H1 (cell line): ENCODE results near the gene NDUFAB1. TPM values are rescaled to one million over a fixed set of nuclear protein-coding genes. Genes with fewer than 3 reads are reported as not detected.

ENCODE experiments used
- CTCF ChIA-PET: fragments of 300-600 bp; sonication (Branson Sonifier 250); formaldehyde crosslinking; loops from one replicate; lab custom pipeline; 2021; ENCODE audit not compliant: partially characterized antibody; lab: Charles Lee
- POLR2A ChIA-PET: fragments of 300-600 bp; sonication (Branson Sonifier 250); formaldehyde crosslinking; loops from one replicate; lab custom pipeline; 2021; ENCODE audit warnings: inconsistent platforms; ENCODE audit not compliant: partially characterized antibody; lab: Charles Lee
- DNase-seq, 2 experiments: peaks; one replicate each; pipeline versions ENCODE4 v3.0.0 to v3.0.0-alpha.2; 2010 to 2022; ENCODE audit warnings: low spot score in 2 of 2, low read depth in 1 of 2, mixed read lengths in 1 of 2
- FAIRE-seq: peaks from 2 replicates; lab custom pipeline; 2011; peaks lifted over from hg19 to GRCh38; lab: Jason Lieb, UNC
- H2AFZ ChIP-seq: 2 replicates; pipeline ENCODE4 v1.8.1; 2012; ENCODE audit warnings: low read length, inconsistent platforms
- H2AK5ac ChIP-seq: 2 replicates; pipeline ENCODE4 v1.6.1; 2013; ENCODE audit warnings: low read depth, low read length
- H2BK120ac ChIP-seq: replicated peaks from 2 replicates; pipeline ENCODE3; 2013; ENCODE audit warnings: low read depth, low read length, inconsistent platforms
- H2BK12ac ChIP-seq: 2 replicates; pipeline ENCODE4 v1.6.1; 2013; ENCODE audit warnings: low read depth, low read length
- H2BK15ac ChIP-seq: 2 replicates; pipeline ENCODE4 v1.6.1; 2013; ENCODE audit warnings: low read length
- H2BK20ac ChIP-seq: 2 replicates; pipeline ENCODE4 v1.6.1; 2013; ENCODE audit warnings: low read length
- H2BK5ac ChIP-seq: 2 replicates; pipeline ENCODE4 v1.6.1; 2013; ENCODE audit warnings: low read depth, low read length
- H3K14ac ChIP-seq: 2 replicates; pipeline ENCODE4 v1.6.1; 2013; ENCODE audit warnings: inconsistent platforms; ENCODE audit not compliant: insufficient read length
- H3K18ac ChIP-seq: 2 replicates; pipeline ENCODE4 v1.6.1; 2013; ENCODE audit warnings: low read length; ENCODE audit errors: extremely low read depth
- H3K23ac ChIP-seq: 2 replicates; pipeline ENCODE4 v1.6.1; 2013; ENCODE audit warnings: inconsistent platforms; ENCODE audit not compliant: insufficient read length
- H3K23me2 ChIP-seq: 2 replicates; pipeline ENCODE4 v1.6.1; 2013; ENCODE audit warnings: low read depth, low read length
- H3K27ac ChIP-seq: 2 replicates; pipeline ENCODE4 v1.6.1; 2011; ENCODE audit warnings: low read depth, low read length, inconsistent platforms
- H3K27me3 ChIP-seq, 4 experiments: replicated peaks in 1 of 4; 1 replicate in 1 of 4; 2 replicates in 3 of 4; pipeline versions ENCODE4 v1.6.1 to v1.8.1; 2011 to 2013; ENCODE audit warnings: low read length in 3 of 4, mild to moderate bottlenecking in 3 of 4, inconsistent platforms in 2 of 4, mixed read lengths in 2 of 4, moderate library complexity in 1 of 4; ENCODE audit not compliant: control insufficient read depth in 3 of 4, insufficient read depth in 3 of 4; ENCODE audit errors: extremely low read depth in 1 of 4
- H3K36me3 ChIP-seq, 4 experiments: 2 replicates each; pipeline versions ENCODE4 v1.6.1 to v1.8.1; 2011 to 2013; ENCODE audit warnings: mild to moderate bottlenecking in 4 of 4, low read length in 3 of 4, moderate library complexity in 2 of 4, control low read depth in 1 of 4, inconsistent platforms in 1 of 4; ENCODE audit not compliant: insufficient read depth in 4 of 4, control insufficient read depth in 2 of 4
- H3K4ac ChIP-seq: replicated peaks from 2 replicates; pipeline ENCODE3; 2013; ENCODE audit warnings: low read length, low read depth, mixed read lengths, inconsistent platforms; ENCODE audit not compliant: insufficient read length
- H3K4me1 ChIP-seq, 4 experiments: replicated peaks in 1 of 4; 1 replicate in 1 of 4; 2 replicates in 3 of 4; pipeline versions ENCODE4 v1.6.1 to v1.8.1; 2011 to 2013; ENCODE audit warnings: low read length in 3 of 4, inconsistent platforms in 2 of 4, mixed read lengths in 1 of 4; ENCODE audit not compliant: insufficient read depth in 4 of 4, control insufficient read depth in 3 of 4
- H3K4me2 ChIP-seq, 2 experiments: 2 replicates each; pipeline versions ENCODE4 v1.6.1 to v1.8.1; 2011 to 2013; ENCODE audit warnings: low read depth in 2 of 2, low read length in 2 of 2, control low read depth in 1 of 2, inconsistent platforms in 1 of 2, mild to moderate bottlenecking in 1 of 2; ENCODE audit not compliant: insufficient read depth in 1 of 2
- H3K4me3 ChIP-seq, 4 experiments: fragments of 200-600, 300-600 bp in 1 of 4; sonication (generic), shearing (Covaris generic), sonication (Bioruptor Twin) in 1 of 4; 2 replicates each; pipeline versions ENCODE4 v1.5.1 to v1.8.1; 2011 to 2016; ENCODE audit warnings: low read length in 4 of 4, low read depth in 3 of 4, control low read depth in 2 of 4, inconsistent platforms in 2 of 4, mild to moderate bottlenecking in 2 of 4, mixed read lengths in 1 of 4, moderate library complexity in 1 of 4; ENCODE audit not compliant: insufficient read depth in 2 of 4; ENCODE audit errors: extremely low read depth in 1 of 4
- H3K56ac ChIP-seq: replicated peaks from 2 replicates; pipeline ENCODE3; 2013; ENCODE audit warnings: low read depth, mild to moderate bottlenecking, mixed read lengths, low read length, inconsistent platforms; ENCODE audit not compliant: insufficient read length
- H3K79me1 ChIP-seq: 2 replicates; pipeline ENCODE4 v1.6.1; 2013; ENCODE audit warnings: low read depth, low read length, control low read depth
- H3K79me2 ChIP-seq, 2 experiments: 2 replicates each; pipeline versions ENCODE4 v1.6.1 to v1.8.1; 2012 to 2013; ENCODE audit warnings: low read length in 2 of 2, mild to moderate bottlenecking in 2 of 2, inconsistent platforms in 1 of 2; ENCODE audit not compliant: insufficient read depth in 2 of 2, control insufficient read depth in 1 of 2
- H3K9ac ChIP-seq, 4 experiments: replicated peaks in 1 of 4; 1 replicate in 1 of 4; 2 replicates in 3 of 4; pipeline versions ENCODE4 v1.6.1 to v1.8.1; 2011 to 2013; ENCODE audit warnings: low read depth in 3 of 4, low read length in 3 of 4, control low read depth in 2 of 4, mild to moderate bottlenecking in 2 of 4, moderate library complexity in 2 of 4, inconsistent platforms in 1 of 4; ENCODE audit errors: extremely low read depth in 1 of 4
- H3K9me3 ChIP-seq, 2 experiments: 2 replicates each; pipeline versions ENCODE4 v1.6.1 to v1.8.1; 2012 to 2013; ENCODE audit warnings: mild to moderate bottlenecking in 2 of 2, moderate library complexity in 2 of 2, control low read depth in 1 of 2, inconsistent platforms in 1 of 2, low read depth in 1 of 2, low read length in 1 of 2, mixed read lengths in 1 of 2; ENCODE audit not compliant: insufficient read depth in 2 of 2
- H4K20me1 ChIP-seq, 2 experiments: replicated peaks in 1 of 2; 2 replicates each; pipeline versions ENCODE3 to v1.8.1; 2011 to 2013; ENCODE audit warnings: inconsistent platforms in 2 of 2, low read length in 2 of 2, mild to moderate bottlenecking in 1 of 2; ENCODE audit not compliant: insufficient read depth in 2 of 2, control insufficient read depth in 1 of 2
- H4K5ac ChIP-seq: 2 replicates; pipeline ENCODE4 v1.6.1; 2013; ENCODE audit warnings: low read length, low read depth, mixed read lengths, inconsistent platforms; ENCODE audit not compliant: insufficient read length
- H4K8ac ChIP-seq: 2 replicates; pipeline ENCODE4 v1.8.0; 2013; ENCODE audit warnings: mild to moderate bottlenecking, moderate library complexity, low read length, inconsistent platforms; ENCODE audit not compliant: insufficient read depth; ENCODE audit errors: extremely low read depth
- H4K91ac ChIP-seq: replicated peaks from 2 replicates; pipeline ENCODE3; 2013; ENCODE audit warnings: low read length, mixed read lengths, inconsistent platforms; ENCODE audit not compliant: insufficient read length
- CHD2 ChIP-seq: IDR thresholded peaks from 2 replicates; pipeline ENCODE4 v1.6.1; 2012; ENCODE audit warnings: low read length, improper control_type of control experiment
- CTBP2 ChIP-seq: IDR thresholded peaks from 2 replicates; pipeline ENCODE4 v1.7.0; 2011; ENCODE audit warnings: borderline replicate concordance, mild to moderate bottlenecking, moderate library complexity, mixed read lengths, low read length; ENCODE audit not compliant: insufficient read depth, insufficient read length
- FOSL1 ChIP-seq: IDR thresholded peaks from 2 replicates; pipeline ENCODE4 v1.6.1; 2011; ENCODE audit warnings: mild to moderate bottlenecking, low read depth, low read length, moderate library complexity; ENCODE audit not compliant: insufficient read depth
- JUND ChIP-seq: IDR thresholded peaks from 2 replicates; pipeline ENCODE4 v1.6.1; 2011; ENCODE audit warnings: mild to moderate bottlenecking, improper control_type of control experiment, low read length
- KDM1A ChIP-seq: fragments of 200-600, 300-600 bp; sonication (generic); IDR thresholded peaks from 2 replicates; pipeline ENCODE4 v1.7.1; 2016; ENCODE audit warnings: mild to moderate bottlenecking, low read length, borderline replicate concordance
- POU5F1 ChIP-seq: IDR thresholded peaks from 2 replicates; pipeline ENCODE4 v1.6.1; 2011; ENCODE audit warnings: low read depth, mild to moderate bottlenecking, low read length, moderate library complexity
- RFX5 ChIP-seq: IDR thresholded peaks from 2 replicates; pipeline ENCODE4 v1.6.1; 2011; ENCODE audit warnings: low read depth, low read length, improper control_type of control experiment, borderline replicate concordance
- RNF2 ChIP-seq: fragments of 200-900, 300-1000 bp; sonication (generic); IDR thresholded peaks from 2 replicates; pipeline ENCODE4 v1.7.1; 2016; ENCODE audit warnings: borderline replicate concordance, low read depth, mild to moderate bottlenecking, antibody characterized with exemption, low read length; ENCODE audit not compliant: poor library complexity, severe bottlenecking; ENCODE audit errors: missing control alignments
- SRF ChIP-seq: IDR thresholded peaks from 2 replicates; pipeline ENCODE4 v1.6.1; 2011; ENCODE audit warnings: mild to moderate bottlenecking, low read depth, low read length, moderate library complexity
- TAF1 ChIP-seq: IDR thresholded peaks from 2 replicates; pipeline ENCODE4 v1.6.1; 2011; ENCODE audit warnings: mild to moderate bottlenecking, low read depth, low read length
- YY1 ChIP-seq: IDR thresholded peaks from 2 replicates; pipeline ENCODE4 v1.6.1; 2011; ENCODE audit warnings: low read depth, mild to moderate bottlenecking, low read length
- ZNF274 ChIP-seq: IDR thresholded peaks from 2 replicates; pipeline ENCODE4 v1.7.0; 2012; ENCODE audit warnings: low read length, borderline replicate concordance; ENCODE audit errors: extremely low read depth
- WGBS, 2 experiments: shearing (Covaris generic) in 1 of 2; methylation state at CpG; one replicate each; pipeline versions ENCODE4 v1.1.6 to v1.1.7; 2013 to 2015; ENCODE audit warnings: low lambda C conversion rate in 2 of 2, mixed read lengths in 2 of 2, inconsistent platforms in 1 of 2, low coverage in 1 of 2, missing lambda C conversion rate in 1 of 2; ENCODE audit not compliant: insufficient replicate concordance in 2 of 2, insufficient coverage in 1 of 2, insufficient read length in 1 of 2; ENCODE audit errors: extremely low coverage in 1 of 2, missing lambda C conversion rate in 1 of 2; 5-methylcytosine and 5-hydroxymethylcytosine counted together
- polyA plus RNA-seq, 7 experiments: library from polyadenylated mRNA; depleted of rRNA in 3 of 7; stranded (reverse) in 5 of 7; unstranded in 2 of 7; fragments of >200 nt in 5 of 7; fragments of 200-250 nt in 2 of 7; gene quantifications; 1 replicate in 5 of 7; 2 replicates in 1 of 7; 4 replicates in 1 of 7; pipeline versions ENCODE4 v1.2.1 to v1.2.3, GENCODE V29; 2011 to 2013; ENCODE audit warnings: missing spikeins in 2 of 7, mixed read lengths in 2 of 7
- total RNA-seq: library from RNA; stranded (reverse); fragmentation: NEBNext Ultra II Directional; extraction: Animal tissue kit (Norgen Biotek cat#: 25700); gene quantifications from 2 replicates; pipeline ENCODE4 v1.2.1, GENCODE V29; 2021

NDUFAB1 gene
- total and polyA plus RNA-seq, 2 of the 8 experiments (the other 6 are each of a cell fraction or from before 2014, with no cell fraction given): 135 to 294 TPM

DNA sequence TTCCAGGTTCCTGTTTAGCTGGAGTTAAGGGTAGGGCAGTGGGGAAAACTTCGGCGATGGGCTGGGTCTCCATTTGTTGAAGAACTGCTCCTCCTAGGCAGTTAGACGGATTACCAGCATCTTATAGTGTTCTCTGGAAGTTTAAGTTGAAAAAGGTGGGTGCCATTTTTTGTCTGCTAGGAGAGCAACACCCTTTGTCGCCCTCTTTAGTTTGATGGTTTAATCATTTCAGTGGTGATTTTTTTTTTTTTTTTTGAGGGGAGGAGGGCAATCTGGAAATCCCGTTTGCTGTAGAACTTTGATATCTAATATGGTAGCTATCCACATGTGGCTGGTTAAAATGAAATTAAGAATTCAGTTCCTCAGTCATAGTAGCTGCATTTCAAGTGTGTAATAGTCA, 34.5 kb downstream of the NDUFAB1 start:
- Histone ChIP-seq H4K91ac (no peak overlapping the region), H4K5ac (no peak overlapping the region), H3K4ac (no peak overlapping the region), H4K20me1 (peaks cover 3 to 4% of the 10 kb centered on the region in 2 experiments), H3K23me2 (no peaks in the 10 kb centered on the region), H3K36me3 (peaks cover 32 to 71% (median 64%) of the 10 kb centered on the region in 4 experiments), H2AK5ac (no peak overlapping the region), H3K18ac (no peak overlapping the region), H3K27me3 (no peaks in the 10 kb centered on the region), H2BK5ac (no peak overlapping the region), H3K79me1 (no peaks in the 10 kb centered on the region), H3K9me3 (no peaks in the 10 kb centered on the region), H3K4me1 (no peaks in the 10 kb centered on the region; a peak in 1 of 7 replicates), H2BK120ac (no peak overlapping the region), H3K4me2 (no peak overlapping the region), H2BK12ac (no peak overlapping the region), H2BK15ac (no peak overlapping the region), H3K56ac (no peak overlapping the region), H3K79me2 (peaks cover 0 to 42% of the 10 kb centered on the region in 2 experiments), H3K4me3 (no peak overlapping the region), H3K27ac (no peak overlapping the region), H2AFZ (no peak overlapping the region), H3K9ac (no peak overlapping the region), H3K23ac (no peak overlapping the region), H2BK20ac (no peak overlapping the region), H3K14ac (no peak overlapping the region), H4K8ac (no peak overlapping the region)
- CTCF ChIA-PET: interaction anchor here (0.6 to 1.2 kb wide), 3 partner anchors 35 to 60 kb away, joined by 3 to 4 read pairs (median 3); no protein-coding TSS in a partner anchor
- no peak for FAIRE-seq
- TF ChIP-seq POU5F1 (no peak), RFX5 (no peak), JUND (no peak), CHD2 (no peak), KDM1A (no peak), ZNF274 (no peak), TAF1 (no peak), FOSL1 (no peak), SRF (no peak), YY1 (no peak), RNF2 (no peak), CTBP2 (no peak)
- DNase-seq: no peak
- POLR2A ChIA-PET: interaction anchor here (0.7 to 1.9 kb wide), 5 partner anchors 11 to 99 kb away, joined by 3 to 4 read pairs (median 3); no protein-coding TSS in a partner anchor
- WGBS, 2 experiments: 75% methylated on average over 5 of the region's 5 CpGs; no CpG with 5 or more reads in 1 of the 2 experiments
